Stimulated activated CD4-positive, alpha-beta T cell treated with anti-CD3 and anti-CD28 coated beads, Interleukin-2, amount 100 ng/mL, for 4 hours (primary cell): ENCODE results near the gene ADARB2.

ENCODE experiments used
- DNase-seq: peaks from one replicate; pipeline ENCODE4 v3.0.0-alpha.2; 2020; ENCODE audit warnings: low read depth

ADARB2 gene

GRCh38 chr10:1735562-1735961, 1.8 kb downstream of the ADARB2 start:
- DNase-seq: no peak

- DNase-seq: no peak
Measured at GRCh38 chr10:1734288-1734687, 3.0 kb downstream of the ADARB2 start.

- DNase-seq: no peak
Measured at GRCh38 chr10:1733720-1734119, 3.6 kb downstream of the ADARB2 start.

GRCh38 chr10:1732564-1732996, 4.7 kb downstream of the ADARB2 start:
- DNase-seq: no peak

GRCh38 chr10:1731592-1731991, 5.7 kb downstream of the ADARB2 start:
- DNase-seq: no peak

GRCh38 chr10:1729751-1730150, 7.6 kb downstream of the ADARB2 start:
- DNase-seq: no peak

- no peak for DNase-seq
Measured at GRCh38 chr10:1726861-1727260, 10.5 kb downstream of the ADARB2 start.

- DNase-seq: no peak
Measured at GRCh38 chr10:1724921-1725488, 12.3 kb downstream of the ADARB2 start.

- DNase-seq: no peak
Measured at GRCh38 chr10:1716839-1717238, 20.5 kb downstream of the ADARB2 start.

- peak; percentile 6 for DNase-seq
Measured at GRCh38 chr10:1715821-1716220, 21.5 kb downstream of the ADARB2 start.

GRCh38 chr10:1712944-1713671, 24.2 kb downstream of the ADARB2 start:
- DNase-seq: no peak

GRCh38 chr10:1712314-1712713, 25.0 kb downstream of the ADARB2 start:
- DNase-seq: no peak

GRCh38 chr10:1709161-1709560, 28.2 kb downstream of the ADARB2 start:
- DNase-seq: no peak

GRCh38 chr10:1708746-1709145, 28.6 kb downstream of the ADARB2 start:
- DNase-seq: no peak

GRCh38 chr10:1706711-1707110, 30.6 kb downstream of the ADARB2 start:
- DNase-seq: no peak

- DNase-seq: no peak
Measured at GRCh38 chr10:1706256-1706655, 31.1 kb downstream of the ADARB2 start.

- DNase-seq: no peak
Measured at GRCh38 chr10:1698185-1698584, 39.1 kb downstream of the ADARB2 start.

GRCh38 chr10:1696106-1696505, 41.2 kb downstream of the ADARB2 start:
- DNase-seq: no peak

- DNase-seq: no peak
Measured at GRCh38 chr10:1690086-1690485, 47.2 kb downstream of the ADARB2 start.

GRCh38 chr10:1688531-1688930, 48.8 kb downstream of the ADARB2 start:
- no peak for DNase-seq

GRCh38 chr10:1687623-1688150, 49.6 kb downstream of the ADARB2 start:
- DNase-seq: no peak

- DNase-seq: no peak
Measured at GRCh38 chr10:1687190-1687589, 50.1 kb downstream of the ADARB2 start.

GRCh38 chr10:1686491-1686749, 50.9 kb downstream of the ADARB2 start:
- DNase-seq: no peak
